Dendritic cell treated with granulocyte-macrophage colony-stimulating factor and Interleukin-4, amounts not matched to agents 40 ng/mL and 50 ng/mL, for 4 days (primary cell): Measurements from ENCODE around the gene PALLD.

ENCODE experiments used
- H3K27ac Mint-ChIP-seq: one replicate; pipeline ENCODE4 v1.8.0; 2022; ENCODE audit warnings: mild to moderate bottlenecking, mixed read lengths
- H3K27me3 Mint-ChIP-seq: one replicate; pipeline ENCODE4 v1.8.0; 2022; ENCODE audit warnings: mild to moderate bottlenecking, mixed read lengths
- H3K36me3 Mint-ChIP-seq: one replicate; pipeline ENCODE4 v1.8.0; 2022; ENCODE audit warnings: low read depth, mixed read lengths
- H3K4me1 Mint-ChIP-seq: one replicate; pipeline ENCODE4 v1.8.0; 2022; ENCODE audit warnings: low read depth, mixed read lengths
- H3K4me3 Mint-ChIP-seq: one replicate; pipeline ENCODE4 v1.8.0; 2022; ENCODE audit warnings: mild to moderate bottlenecking, moderate library complexity, mixed read lengths
- H3K9me3 Mint-ChIP-seq: one replicate; pipeline ENCODE4 v1.8.0; 2022; ENCODE audit warnings: mixed read lengths
- intact Hi-C: fragments of 100-400 bp; cut with micrococcal nuclease; formaldehyde crosslinking; loops from one replicate; pipeline ENCODE4 v1.15.0; 2022

Gene PALLD

GRCh38 chr4:168891688-168892087, 394.8 kb downstream of the PALLD start:
- H3K27me3 Mint-ChIP-seq = peaks cover 13% of the 10 kb centered on the region
- intact Hi-C loops = no loop called here
- H3K36me3 Mint-ChIP-seq = peaks cover 89% of the 10 kb centered on the region
- no peak overlapping the region for H3K27ac Mint-ChIP-seq
- H3K9me3 Mint-ChIP-seq = no peaks in the 10 kb centered on the region
- H3K4me3 Mint-ChIP-seq = no peak overlapping the region
- peaks cover 20% of the 10 kb centered on the region for H3K4me1 Mint-ChIP-seq

GRCh38 chr4:168892475-168892874, 395.6 kb downstream of the PALLD start:
- no peaks in the 10 kb centered on the region for H3K9me3 Mint-ChIP-seq
- peaks cover 13% of the 10 kb centered on the region for H3K27me3 Mint-ChIP-seq
- H3K4me1 Mint-ChIP-seq = peaks cover 20% of the 10 kb centered on the region
- no peak overlapping the region for H3K4me3 Mint-ChIP-seq
- intact Hi-C loops = no loop called here
- H3K27ac Mint-ChIP-seq = no peak overlapping the region
- peaks cover 93% of the 10 kb centered on the region for H3K36me3 Mint-ChIP-seq

GRCh38 chr4:168893205-168893604, 396.4 kb downstream of the PALLD start:
- intact Hi-C loops = no loop called here
- H3K4me3 Mint-ChIP-seq = no peak overlapping the region
- H3K27me3 Mint-ChIP-seq = peaks cover 13% of the 10 kb centered on the region
- H3K27ac Mint-ChIP-seq = no peak overlapping the region
- H3K9me3 Mint-ChIP-seq = no peaks in the 10 kb centered on the region
- peaks cover 93% of the 10 kb centered on the region for H3K36me3 Mint-ChIP-seq
- H3K4me1 Mint-ChIP-seq = peaks cover 20% of the 10 kb centered on the region

- Mint-ChIP-seq H3K4me3 (no peak overlapping the region), H3K27ac (no peak overlapping the region), H3K4me1 (peaks cover 15% of the 10 kb centered on the region), H3K36me3 (peaks cover 93% of the 10 kb centered on the region), H3K9me3 (no peaks in the 10 kb centered on the region), H3K27me3 (peaks cover 12% of the 10 kb centered on the region)
- intact Hi-C loops = no loop called here
Measured at GRCh38 chr4:168893807-168894206, 397.0 kb downstream of the PALLD start.

- H3K27ac Mint-ChIP-seq = no peak overlapping the region
Measured at GRCh38 chr4:168900080-168900479, 403.2 kb downstream of the PALLD start.

GRCh38 chr4:168907119-168907698, 410.4 kb downstream of the PALLD start:
- no peaks in the 10 kb centered on the region for H3K4me1 Mint-ChIP-seq
- H3K27ac Mint-ChIP-seq = no peak overlapping the region
- H3K36me3 Mint-ChIP-seq = peaks cover 68% of the 10 kb centered on the region
- no peak overlapping the region for H3K4me3 Mint-ChIP-seq
- no peaks in the 10 kb centered on the region for H3K9me3 Mint-ChIP-seq
- no peaks in the 10 kb centered on the region for H3K27me3 Mint-ChIP-seq
- intact Hi-C loops = no loop called here

More at GRCh38 chr4:168900080-168900479, 403.2 kb downstream of the PALLD start:
- peaks cover 81% of the 10 kb centered on the region for H3K36me3 Mint-ChIP-seq
- H3K27me3 Mint-ChIP-seq = no peaks in the 10 kb centered on the region
- intact Hi-C loops = no loop called here
- no peak overlapping the region for H3K4me3 Mint-ChIP-seq
- H3K4me1 Mint-ChIP-seq = peaks cover 6% of the 10 kb centered on the region
- no peaks in the 10 kb centered on the region for H3K9me3 Mint-ChIP-seq

- no peaks in the 10 kb centered on the region for H3K27me3 Mint-ChIP-seq
- no peak overlapping the region for H3K27ac Mint-ChIP-seq
- intact Hi-C loops = no loop called here
- H3K4me1 Mint-ChIP-seq = no peaks in the 10 kb centered on the region
- peaks cover 68% of the 10 kb centered on the region for H3K36me3 Mint-ChIP-seq
- no peaks in the 10 kb centered on the region for H3K9me3 Mint-ChIP-seq
- H3K4me3 Mint-ChIP-seq = no peak overlapping the region
Measured at GRCh38 chr4:168908093-168908492, 411.2 kb downstream of the PALLD start.

- no peaks in the 10 kb centered on the region for H3K4me1 Mint-ChIP-seq
- no peak overlapping the region for H3K4me3 Mint-ChIP-seq
- no peaks in the 10 kb centered on the region for H3K9me3 Mint-ChIP-seq
- no peak overlapping the region for H3K27ac Mint-ChIP-seq
- no peaks in the 10 kb centered on the region for H3K27me3 Mint-ChIP-seq
- intact Hi-C loops = no loop called here
- H3K36me3 Mint-ChIP-seq = peaks cover 70% of the 10 kb centered on the region
Measured at GRCh38 chr4:168908851-168909273, 412.0 kb downstream of the PALLD start.

GRCh38 chr4:168914095-168914494, 417.2 kb downstream of the PALLD start:
- Mint-ChIP-seq H3K27ac (no peak overlapping the region), H3K27me3 (no peaks in the 10 kb centered on the region), H3K9me3 (no peaks in the 10 kb centered on the region), H3K4me1 (no peaks in the 10 kb centered on the region), H3K4me3 (no peak overlapping the region), H3K36me3 (peaks cover 80% of the 10 kb centered on the region)
- intact Hi-C loops = no loop called here

GRCh38 chr4:168917138-168917779, 420.4 kb downstream of the PALLD start:
- Mint-ChIP-seq H3K4me3 (no peak overlapping the region), H3K27me3 (no peaks in the 10 kb centered on the region), H3K27ac (no peak overlapping the region), H3K9me3 (no peaks in the 10 kb centered on the region), H3K4me1 (no peaks in the 10 kb centered on the region), H3K36me3 (peaks cover 90% of the 10 kb centered on the region)
- intact Hi-C loops = loop anchor here (1.0 to 5.0 kb wide), 3 partner anchors 207 to 405 kb away; no protein-coding TSS in a partner anchor

GRCh38 chr4:168919706-168920324, 423.0 kb downstream of the PALLD start:
- H3K9me3 Mint-ChIP-seq = no peaks in the 10 kb centered on the region
- no peak overlapping the region for H3K4me3 Mint-ChIP-seq
- no peaks in the 10 kb centered on the region for H3K4me1 Mint-ChIP-seq
- intact Hi-C loops = loop anchor here (5.0 to 10.0 kb wide), 3 partner anchors 338 to 735 kb away; no protein-coding TSS in a partner anchor
- H3K27me3 Mint-ChIP-seq = no peaks in the 10 kb centered on the region
- no peak overlapping the region for H3K27ac Mint-ChIP-seq
- H3K36me3 Mint-ChIP-seq = peaks cover 92% of the 10 kb centered on the region

- H3K4me1 Mint-ChIP-seq = no peaks in the 10 kb centered on the region
- peaks cover 93% of the 10 kb centered on the region for H3K36me3 Mint-ChIP-seq
- H3K27me3 Mint-ChIP-seq = no peaks in the 10 kb centered on the region
- no peaks in the 10 kb centered on the region for H3K9me3 Mint-ChIP-seq
- intact Hi-C loops = loop anchor here (10.0 kb wide), 1 partner anchor 736 kb away; no protein-coding TSS in a partner anchor
- no peak overlapping the region for H3K27ac Mint-ChIP-seq
- no peak overlapping the region for H3K4me3 Mint-ChIP-seq
Measured at GRCh38 chr4:168920441-168921065, 423.7 kb downstream of the PALLD start.

- H3K9me3 Mint-ChIP-seq = no peaks in the 10 kb centered on the region
- H3K4me1 Mint-ChIP-seq = no peaks in the 10 kb centered on the region
- H3K4me3 Mint-ChIP-seq = no peak overlapping the region
- intact Hi-C loops = loop anchor here (2.0 to 10.0 kb wide), 3 partner anchors 85 to 739 kb away; no protein-coding TSS in a partner anchor
- H3K27ac Mint-ChIP-seq = no peak overlapping the region
- H3K27me3 Mint-ChIP-seq = no peaks in the 10 kb centered on the region
- peaks cover 93% of the 10 kb centered on the region for H3K36me3 Mint-ChIP-seq
Measured at GRCh38 chr4:168923526-168924194, 426.8 kb downstream of the PALLD start.
